Smooth muscle cell (in vitro differentiated cells): ENCODE results near the gene LPCAT2. TPM values are rescaled to one million over a fixed set of nuclear protein-coding genes. Genes with fewer than 3 reads are reported as not detected.

ENCODE experiments used
- DNase-seq: peaks from one replicate; lab custom pipeline; 2025; ENCODE audit not compliant: unreplicated experiment; lab: John Stamatoyannopoulos, UW
- H2AFZ ChIP-seq: fragments of 200-600 bp; sonication (generic); 2 replicates; pipeline ENCODE4 v1.6.0; 2016; ENCODE audit warnings: antibody characterized with exemption, low read depth, mild to moderate bottlenecking
- H3F3A ChIP-seq: fragments of 200-600 bp; sonication (generic); 2 replicates; pipeline ENCODE4 v1.6.0; 2017; ENCODE audit warnings: antibody characterized with exemption, low read depth
- H3K27ac ChIP-seq: fragments of 200-600 bp; sonication (generic); 2 replicates; pipeline ENCODE4 v1.5.1; 2016; ENCODE audit warnings: low read depth, mild to moderate bottlenecking
- H3K27me3 ChIP-seq: fragments of 200-600 bp; sonication (generic); 2 replicates; pipeline ENCODE4 v1.6.1; 2016; ENCODE audit warnings: low read depth, mild to moderate bottlenecking
- H3K36me3 ChIP-seq: fragments of 200-600 bp; sonication (generic); 2 replicates; pipeline ENCODE4 v1.5.1; 2016; ENCODE audit warnings: low read depth
- H3K4me1 ChIP-seq: fragments of 200-600 bp; sonication (generic); 2 replicates; pipeline ENCODE4 v1.5.1; 2016; ENCODE audit warnings: low read depth
- H3K4me2 ChIP-seq: fragments of 200-600 bp; sonication (generic); 2 replicates; pipeline ENCODE4 v1.6.0; 2016; ENCODE audit warnings: mild to moderate bottlenecking
- H3K4me3 ChIP-seq: fragments of 200-600 bp; sonication (generic); 2 replicates; pipeline ENCODE4 v1.5.1; 2016; ENCODE audit warnings: mild to moderate bottlenecking
- H3K79me2 ChIP-seq: fragments of 200-600 bp; sonication (generic); 2 replicates; pipeline ENCODE4 v1.6.0; 2016; ENCODE audit warnings: low read depth, mild to moderate bottlenecking
- H3K9ac ChIP-seq: fragments of 200-600 bp; sonication (generic); 2 replicates; pipeline ENCODE4 v1.6.0; 2016; ENCODE audit warnings: low read depth
- H3K9me3 ChIP-seq: fragments of 200-600 bp; sonication (generic); replicated peaks from 2 replicates; pipeline ENCODE4 v1.5.1; 2016; ENCODE audit warnings: low read depth
- H4K20me1 ChIP-seq: fragments of 200-600 bp; sonication (generic); 2 replicates; pipeline ENCODE4 v1.6.0; 2016; ENCODE audit warnings: low read depth
- WGBS: methylation state at CpG from one replicate; pipeline ENCODE4 v1.1.7; 2016; ENCODE audit warnings: low lambda C conversion rate; 5-methylcytosine and 5-hydroxymethylcytosine counted together
- polyA plus RNA-seq: library from polyadenylated mRNA; unstranded; fragments of >200 nt; fragmentation: Nextera tagmentation; extraction: Ambion mirVana; gene quantifications from 2 replicates; pipeline ENCODE4 v1.2.1, GENCODE V29; 2016
- total RNA-seq: library from RNA; depleted of rRNA; stranded (reverse); fragments of >200 nt; gene quantifications from 2 replicates; pipeline ENCODE4 v1.2.3, GENCODE V29; 2014
- TF ChIP-seq, protein P1 (sequence below): fragments of 200-600 bp; sonication (generic); IDR thresholded peaks from 2 replicates; pipeline ENCODE4 v1.5.1; 2017; ENCODE audit warnings: borderline replicate concordance, mild to moderate bottlenecking, antibody characterized with exemption; ENCODE audit not compliant: insufficient read depth, poor library complexity, severe bottlenecking

The LPCAT2 gene
- total and polyA plus RNA-seq, 2 experiments from 2014 or later = 12.3 to 55.6 TPM

DNA sequence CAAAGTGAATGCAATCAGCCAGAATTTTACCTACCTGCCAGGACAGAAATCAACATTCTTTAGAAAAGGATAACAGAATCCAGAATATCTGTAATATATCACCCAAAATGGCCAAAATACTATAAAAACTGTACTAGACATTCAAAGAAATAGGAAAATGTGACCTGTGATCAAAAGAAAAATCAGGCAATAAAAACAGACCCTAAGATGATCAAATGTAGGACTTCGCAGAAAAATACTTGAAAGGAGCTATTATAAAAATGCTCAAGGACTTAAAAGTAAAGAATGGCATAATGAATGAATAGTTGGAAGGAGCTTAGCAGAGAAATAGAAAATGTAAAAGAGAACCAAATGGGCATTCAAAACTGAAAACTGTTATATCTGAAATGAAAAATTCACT, 4.1 kb downstream of the LPCAT2 start:
- peaks cover 5% of the 10 kb centered on the region for H3K9me3 ChIP-seq
- H4K20me1 ChIP-seq = no peaks in the 10 kb centered on the region
- 95% methylated on average over 1 of the region's 1 CpG for WGBS
- H3K4me3 ChIP-seq = no peak overlapping the region
- H3K9ac ChIP-seq = no peak overlapping the region
- H3K27me3 ChIP-seq = no peaks in the 10 kb centered on the region
- H3K4me1 ChIP-seq = no peaks in the 10 kb centered on the region
- H3F3A ChIP-seq = peaks cover 1% of the 10 kb centered on the region
- H3K27ac ChIP-seq = no peak overlapping the region
- no peak overlapping the region for H2AFZ ChIP-seq
- no peak for DNase-seq
- H3K4me2 ChIP-seq = no peak overlapping the region
- TF ChIP-seq, protein P1, sequence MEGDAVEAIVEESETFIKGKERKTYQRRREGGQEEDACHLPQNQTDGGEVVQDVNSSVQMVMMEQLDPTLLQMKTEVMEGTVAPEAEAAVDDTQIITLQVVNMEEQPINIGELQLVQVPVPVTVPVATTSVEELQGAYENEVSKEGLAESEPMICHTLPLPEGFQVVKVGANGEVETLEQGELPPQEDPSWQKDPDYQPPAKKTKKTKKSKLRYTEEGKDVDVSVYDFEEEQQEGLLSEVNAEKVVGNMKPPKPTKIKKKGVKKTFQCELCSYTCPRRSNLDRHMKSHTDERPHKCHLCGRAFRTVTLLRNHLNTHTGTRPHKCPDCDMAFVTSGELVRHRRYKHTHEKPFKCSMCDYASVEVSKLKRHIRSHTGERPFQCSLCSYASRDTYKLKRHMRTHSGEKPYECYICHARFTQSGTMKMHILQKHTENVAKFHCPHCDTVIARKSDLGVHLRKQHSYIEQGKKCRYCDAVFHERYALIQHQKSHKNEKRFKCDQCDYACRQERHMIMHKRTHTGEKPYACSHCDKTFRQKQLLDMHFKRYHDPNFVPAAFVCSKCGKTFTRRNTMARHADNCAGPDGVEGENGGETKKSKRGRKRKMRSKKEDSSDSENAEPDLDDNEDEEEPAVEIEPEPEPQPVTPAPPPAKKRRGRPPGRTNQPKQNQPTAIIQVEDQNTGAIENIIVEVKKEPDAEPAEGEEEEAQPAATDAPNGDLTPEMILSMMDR = no peak
- H3K36me3 ChIP-seq = peaks cover 21% of the 10 kb centered on the region
- H3K79me2 ChIP-seq = peaks cover 48% of the 10 kb centered on the region

DNA sequence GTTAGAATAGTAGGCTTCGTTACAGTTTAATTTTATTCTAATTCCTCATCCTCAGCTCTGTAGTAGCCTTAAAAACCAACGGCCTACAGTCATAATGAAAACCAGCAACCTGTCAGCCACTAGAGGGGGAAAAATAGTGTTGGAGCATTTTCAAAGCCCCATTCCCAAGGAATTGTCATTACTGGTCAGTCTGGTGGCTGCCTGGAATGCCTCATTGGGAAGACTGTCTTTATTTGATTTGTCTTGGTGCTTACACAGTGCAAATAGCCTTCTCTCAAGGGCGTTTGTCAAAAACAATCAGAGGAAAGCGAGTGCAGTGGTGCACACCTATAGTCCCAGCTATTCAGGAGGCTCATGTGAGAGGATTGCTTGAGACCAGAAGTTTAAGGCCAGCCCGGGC, 4.7 kb downstream of the LPCAT2 start:
- Histone ChIP-seq H3K27me3 (no peaks in the 10 kb centered on the region), H3K9ac (no peak overlapping the region), H3K27ac (peak overlapping the region; percentile 68), H3K79me2 (peaks cover 48% of the 10 kb centered on the region), H3K4me3 (no peak overlapping the region), H2AFZ (no peak overlapping the region), H3K4me1 (no peaks in the 10 kb centered on the region), H3K36me3 (peaks cover 21% of the 10 kb centered on the region), H4K20me1 (no peaks in the 10 kb centered on the region), H3F3A (no peaks in the 10 kb centered on the region), H3K9me3 (peaks cover 5% of the 10 kb centered on the region), H3K4me2 (no peak overlapping the region)
- TF ChIP-seq, protein P1 = no peak
- DNase-seq = no peak
- WGBS = 92% methylated on average over 5 of the region's 5 CpGs

DNA sequence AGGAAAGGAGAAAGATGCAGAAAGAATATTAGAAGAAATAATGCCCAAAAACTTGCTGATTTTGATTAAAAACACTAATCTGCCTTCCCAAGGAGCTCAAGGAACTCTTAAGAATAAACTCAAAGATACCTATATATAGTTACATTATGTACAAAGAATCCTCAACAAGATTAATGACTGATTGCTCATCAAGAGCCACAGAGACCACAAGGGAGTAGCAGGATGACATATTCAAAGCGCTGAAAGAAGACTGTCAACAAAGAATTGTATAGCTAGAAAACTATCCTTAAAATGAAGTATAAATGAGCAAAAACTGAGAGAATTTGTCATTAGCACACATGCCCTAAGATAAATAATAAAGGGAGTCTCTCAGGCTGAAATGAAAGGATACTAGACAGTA, 6.2 kb downstream of the LPCAT2 start:
- H3K27ac ChIP-seq = peak overlapping the region; percentile 68
- no peak overlapping the region for H3K4me2 ChIP-seq
- H3K27me3 ChIP-seq = no peaks in the 10 kb centered on the region
- no peak overlapping the region for H3K4me3 ChIP-seq
- H2AFZ ChIP-seq = no peak overlapping the region
- peak overlapping the region; percentile 9 for H3K9ac ChIP-seq
- no peaks in the 10 kb centered on the region for H4K20me1 ChIP-seq
- no peaks in the 10 kb centered on the region for H3F3A ChIP-seq
- H3K9me3 ChIP-seq = peaks cover 5% of the 10 kb centered on the region
- H3K4me1 ChIP-seq = no peaks in the 10 kb centered on the region
- H3K36me3 ChIP-seq = peaks cover 21% of the 10 kb centered on the region
- no peak for DNase-seq
- WGBS = 72% methylated on average over 1 of the region's 1 CpG
- TF ChIP-seq, protein P1 = no peak
- H3K79me2 ChIP-seq = peaks cover 49% of the 10 kb centered on the region

DNA sequence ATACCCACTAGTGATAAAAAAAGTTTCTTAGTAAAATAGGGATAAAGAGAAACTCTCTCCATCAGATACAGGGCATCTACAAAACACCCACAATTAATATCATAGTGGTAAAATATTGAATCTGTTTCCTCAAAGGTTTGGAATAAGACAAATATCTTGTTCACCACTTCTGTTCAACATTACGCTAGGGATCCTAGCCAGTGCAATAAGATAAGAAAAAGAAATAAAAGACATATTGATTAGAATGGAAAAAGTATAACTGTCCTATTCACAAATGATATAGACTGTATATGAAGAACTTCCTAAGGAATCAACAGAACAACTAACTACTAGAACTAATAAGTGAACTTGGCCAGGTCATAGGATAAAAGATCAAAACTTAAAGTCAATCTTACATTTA, 12.9 kb downstream of the LPCAT2 start:
- peaks cover 16% of the 10 kb centered on the region for H3K79me2 ChIP-seq
- no peak for DNase-seq
- no peak overlapping the region for H3K9ac ChIP-seq
- no peak overlapping the region for H3K4me2 ChIP-seq
- H3F3A ChIP-seq = no peaks in the 10 kb centered on the region
- 0% methylated on average over 1 of the region's 1 CpG for WGBS
- peaks cover 21% of the 10 kb centered on the region for H3K36me3 ChIP-seq
- H3K4me1 ChIP-seq = no peaks in the 10 kb centered on the region
- no peak overlapping the region for H3K4me3 ChIP-seq
- no peaks in the 10 kb centered on the region for H3K27me3 ChIP-seq
- H3K9me3 ChIP-seq = peaks cover 10% of the 10 kb centered on the region
- TF ChIP-seq, protein P1 = no peak
- no peak overlapping the region for H3K27ac ChIP-seq
- H4K20me1 ChIP-seq = peaks cover 3% of the 10 kb centered on the region
- no peak overlapping the region for H2AFZ ChIP-seq
